GM13976 (cell line): ENCODE measurements around the gene PCGF3.

ENCODE experiments used
- DNase-seq: peaks from one replicate; pipeline ENCODE4 v3.0.0; 2012; ENCODE audit warnings: low spot score
- CTCF ChIP-seq: IDR thresholded peaks from 2 replicates; pipeline ENCODE4 v1.5.1; 2012; ENCODE audit warnings: borderline replicate concordance, mild to moderate bottlenecking; ENCODE audit not compliant: insufficient read depth; ENCODE audit errors: extremely low read depth, missing control alignments, control extremely low read depth
- in situ Hi-C: fragments of 300-500 bp; cut with MboI; formaldehyde crosslinking; loops from one replicate; pipeline ENCODE4 v1.12.0; 2022; ENCODE audit warnings: low sequenced_read_pairs, mixed read lengths, inconsistent platforms; ENCODE audit not compliant: unreplicated experiment

Gene PCGF3

GRCh38 chr4:784401-785331 lies 79.0 kb downstream of the PCGF3 start:
- no peak for TF ChIP-seq CTCF
- in situ Hi-C loops = no loop called here
- no peak for DNase-seq

GRCh38 chr4:785332-786073 lies 79.9 kb downstream of the PCGF3 start:
- in situ Hi-C loops = no loop called here
- no peak for DNase-seq
- TF ChIP-seq CTCF = no peak

GRCh38 chr4:786074-786741 lies 80.6 kb downstream of the PCGF3 start:
- no peak for DNase-seq
- in situ Hi-C loops = no loop called here

GRCh38 chr4:786861-787300 lies 81.2 kb downstream of the PCGF3 start:
- DNase-seq = no peak
- in situ Hi-C loops = no loop called here
- no peak for TF ChIP-seq CTCF

More at GRCh38 chr4:786074-786741, 80.6 kb downstream of the PCGF3 start:
- TF ChIP-seq CTCF = no peak

GRCh38 chr4:787561-787981 lies 81.9 kb downstream of the PCGF3 start:
- no peak for DNase-seq
- in situ Hi-C loops = no loop called here

More at GRCh38 chr4:787561-787981, 81.9 kb downstream of the PCGF3 start:
- no peak for TF ChIP-seq CTCF
